ENCODE results near the gene ZRANB1.

The ZRANB1 gene

DNA sequence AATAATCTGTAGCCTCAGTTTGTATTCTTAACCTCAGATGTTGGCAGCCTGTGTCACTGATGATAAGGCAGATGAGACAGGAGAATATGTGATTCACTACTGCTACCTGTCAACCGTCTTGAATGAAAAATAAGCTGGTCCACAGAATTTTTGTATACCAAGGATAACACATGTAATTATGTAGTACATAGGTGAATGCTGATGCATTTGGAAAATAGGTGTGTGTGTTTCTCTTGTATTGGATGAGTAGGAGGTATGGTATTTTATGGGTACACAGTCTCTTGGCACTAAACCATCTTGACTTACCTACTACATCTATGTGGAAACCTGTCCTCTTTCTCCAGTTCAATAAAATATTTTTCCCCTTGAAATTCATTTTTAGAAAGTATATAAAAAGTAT lies 20.7 kb upstream of the ZRANB1 start:
- 100% methylated on average over 1 of the region's 1 CpG; no CpG with 5 or more reads in 1 of the 2 experiments for WGBS, 2 experiments (ENCODE audit: insufficient coverage in 2 of 2)
- H3K27ac ChIP-seq (ENCODE audit: low read depth, low read length, severe bottlenecking), result no peak overlapping the region
- H3K4me1 ChIP-seq (ENCODE audit: control insufficient read depth, insufficient read depth, low read length, poor library complexity, severe bottlenecking), result peaks cover 3% of the 10 kb centered on the region
- H3K9me3 ChIP-seq (ENCODE audit: control insufficient read depth, low read length), result no peaks in the 10 kb centered on the region
- peaks cover 26% of the 10 kb centered on the region for H3K36me3 ChIP-seq (ENCODE audit: control insufficient read depth, insufficient read depth, low read length)
- H3K4me3 ChIP-seq (ENCODE audit: extremely low read depth, insufficient read depth, low read length, poor library complexity, severe bottlenecking), result no peak overlapping the region

GRCh38 chr10:124923684-124924083 lies 18.2 kb upstream of the ZRANB1 start:
- Histone ChIP-seq H3K4me3 (ENCODE audit: extremely low read depth, insufficient read depth, low read length, poor library complexity, severe bottlenecking) (no peak overlapping the region), H3K4me1 (ENCODE audit: control insufficient read depth, insufficient read depth, low read length, poor library complexity, severe bottlenecking) (peaks cover 3% of the 10 kb centered on the region), H3K9me3 (ENCODE audit: control insufficient read depth, low read length) (no peaks in the 10 kb centered on the region), H3K27ac (ENCODE audit: low read depth, low read length, severe bottlenecking) (no peak overlapping the region), H3K36me3 (ENCODE audit: control insufficient read depth, insufficient read depth, low read length) (peaks cover 50% of the 10 kb centered on the region)
- WGBS, 2 experiments (ENCODE audit: insufficient coverage in 2 of 2), result 89 to 100% methylated on average over 3 to 4 of the region's 5 CpGs

DNA sequence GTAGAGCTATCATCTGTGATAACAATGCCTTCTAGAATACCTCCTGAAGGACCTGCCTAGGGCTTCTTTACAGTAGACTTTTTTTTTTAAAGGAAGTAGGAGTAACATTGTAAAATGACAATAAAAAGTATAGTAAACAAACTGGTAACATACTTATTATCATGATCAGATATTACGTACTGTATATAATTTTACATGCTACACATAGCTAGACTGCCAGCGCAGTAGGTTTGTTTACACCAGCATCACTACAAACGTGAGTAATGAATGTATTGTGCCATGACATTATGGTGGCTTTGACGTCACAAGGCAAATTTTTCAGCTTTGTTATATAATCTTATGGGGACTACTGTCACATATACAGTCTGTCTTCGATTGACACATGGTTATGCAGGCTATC lies 15.4 kb upstream of the ZRANB1 start:
- peaks cover 2% of the 10 kb centered on the region for H3K9me3 ChIP-seq (ENCODE audit: control insufficient read depth, low read length)
- H3K4me1 ChIP-seq (ENCODE audit: control insufficient read depth, insufficient read depth, low read length, poor library complexity, severe bottlenecking), result no peaks in the 10 kb centered on the region
- peaks cover 63% of the 10 kb centered on the region for H3K36me3 ChIP-seq (ENCODE audit: control insufficient read depth, insufficient read depth, low read length)
- WGBS, 2 experiments (ENCODE audit: insufficient coverage in 2 of 2), result 86% methylated on average over 3 of the region's 5 CpGs; no CpG with 5 or more reads in 1 of the 2 experiments
- no peak overlapping the region for H3K27ac ChIP-seq (ENCODE audit: low read depth, low read length, severe bottlenecking)
- no peak overlapping the region for H3K4me3 ChIP-seq (ENCODE audit: extremely low read depth, insufficient read depth, low read length, poor library complexity, severe bottlenecking)

DNA sequence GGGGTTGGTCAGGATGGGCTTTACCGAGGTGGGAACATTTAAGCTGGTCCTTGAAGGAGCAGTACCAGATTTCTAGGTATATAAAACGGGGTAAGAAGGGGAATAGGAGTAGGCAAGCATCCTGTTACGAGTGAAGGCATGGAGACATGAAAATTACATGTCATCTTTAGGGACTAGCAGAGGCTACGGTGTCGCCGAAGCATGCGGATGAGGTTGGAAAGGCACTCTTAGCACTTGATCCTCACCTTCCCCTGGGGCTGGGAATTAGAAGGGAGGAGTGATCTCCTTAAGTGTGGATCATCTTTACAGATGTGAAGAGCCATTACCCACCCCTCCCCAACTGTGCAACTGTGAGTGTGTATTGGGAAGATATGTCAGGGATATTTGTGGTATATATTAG lies 13.8 kb upstream of the ZRANB1 start:
- Histone ChIP-seq H3K4me3 (ENCODE audit: extremely low read depth, insufficient read depth, low read length, poor library complexity, severe bottlenecking) (no peak overlapping the region), H3K27ac (ENCODE audit: low read depth, low read length, severe bottlenecking) (no peak overlapping the region), H3K9me3 (ENCODE audit: control insufficient read depth, low read length) (peaks cover 5% of the 10 kb centered on the region), H3K36me3 (ENCODE audit: control insufficient read depth, insufficient read depth, low read length) (peaks cover 57% of the 10 kb centered on the region), H3K4me1 (ENCODE audit: control insufficient read depth, insufficient read depth, low read length, poor library complexity, severe bottlenecking) (no peaks in the 10 kb centered on the region)
- WGBS, 2 experiments (ENCODE audit: insufficient coverage in 2 of 2), result 89 to 100% methylated on average over 2 to 3 of the region's 7 CpGs

DNA sequence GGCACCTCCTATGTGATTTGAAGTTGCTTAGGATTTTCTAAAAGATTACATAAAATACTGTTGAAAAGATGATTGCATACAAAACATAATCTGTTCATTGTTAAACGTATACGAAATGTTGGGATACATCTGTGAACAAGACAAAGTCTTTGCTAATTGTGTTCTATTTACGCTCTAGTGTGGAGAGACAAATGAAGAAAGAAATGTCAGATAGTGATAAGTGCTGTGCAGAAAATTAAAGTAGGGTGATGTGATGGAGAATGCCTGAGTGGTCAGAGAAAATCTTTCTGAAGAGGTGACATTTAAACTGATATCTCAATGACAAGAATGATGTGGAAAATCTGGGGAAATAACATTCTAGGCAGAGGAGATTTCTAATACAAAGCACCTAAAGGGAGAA lies 13.4 kb upstream of the ZRANB1 start:
- Histone ChIP-seq H3K4me3 (ENCODE audit: extremely low read depth, insufficient read depth, low read length, poor library complexity, severe bottlenecking) (no peak overlapping the region), H3K9me3 (ENCODE audit: control insufficient read depth, low read length) (peaks cover 5% of the 10 kb centered on the region), H3K4me1 (ENCODE audit: control insufficient read depth, insufficient read depth, low read length, poor library complexity, severe bottlenecking) (no peaks in the 10 kb centered on the region), H3K27ac (ENCODE audit: low read depth, low read length, severe bottlenecking) (no peak overlapping the region), H3K36me3 (ENCODE audit: control insufficient read depth, insufficient read depth, low read length) (peaks cover 54% of the 10 kb centered on the region)
- WGBS, 2 experiments (ENCODE audit: insufficient coverage in 2 of 2), result 96 to 100% methylated on average over 3 of the region's 3 CpGs

DNA sequence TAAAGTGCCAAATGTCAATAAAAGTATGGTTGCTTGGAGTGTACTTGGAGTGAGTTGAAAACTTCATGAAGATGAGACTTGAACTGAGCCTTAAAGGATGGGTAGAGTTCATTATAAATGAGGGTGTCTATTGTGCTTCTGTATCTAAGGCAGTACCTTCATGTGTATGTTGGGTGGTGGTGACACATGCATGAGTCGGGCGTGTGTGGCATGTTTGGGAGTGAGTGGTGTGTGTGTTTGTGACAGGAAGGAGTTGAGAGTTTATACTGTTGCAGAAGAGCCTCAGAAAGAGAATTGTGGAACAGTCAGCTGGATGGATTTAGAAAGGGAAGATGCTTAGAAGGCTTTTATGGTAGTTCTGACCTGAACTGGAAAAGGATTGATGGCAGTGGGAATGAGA lies 6.0 kb upstream of the ZRANB1 start:
- WGBS, 2 experiments (ENCODE audit: insufficient coverage in 2 of 2), result 89 to 95% methylated on average over 2 of the region's 2 CpGs
- H3K9me3 ChIP-seq (ENCODE audit: control insufficient read depth, low read length), result peaks cover 5% of the 10 kb centered on the region
- H3K4me3 ChIP-seq (ENCODE audit: extremely low read depth, insufficient read depth, low read length, poor library complexity, severe bottlenecking), result no peak overlapping the region
- H3K27ac ChIP-seq (ENCODE audit: low read depth, low read length, severe bottlenecking), result no peak overlapping the region
- peaks cover 16% of the 10 kb centered on the region for H3K36me3 ChIP-seq (ENCODE audit: control insufficient read depth, insufficient read depth, low read length)
- H3K4me1 ChIP-seq (ENCODE audit: control insufficient read depth, insufficient read depth, low read length, poor library complexity, severe bottlenecking), result no peaks in the 10 kb centered on the region

DNA sequence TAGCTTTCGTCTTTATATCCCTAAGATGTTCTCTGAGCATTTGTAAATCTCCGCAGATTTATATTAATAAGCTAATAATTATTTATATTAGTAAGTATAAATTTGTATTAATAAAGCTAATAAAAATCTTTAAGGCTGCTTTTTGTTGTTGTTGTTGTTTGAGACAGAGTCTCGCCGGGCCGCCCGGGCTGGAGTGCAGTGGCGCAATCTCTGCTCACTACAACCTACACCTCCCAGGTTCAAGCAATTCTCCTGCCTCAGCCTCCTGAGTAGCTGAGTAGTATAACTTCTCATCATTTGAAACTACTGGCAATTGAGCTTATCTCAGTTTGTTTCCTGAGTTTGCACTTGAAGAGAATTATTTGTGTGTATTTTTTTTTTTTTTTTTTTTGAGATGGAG lies 5.1 kb upstream of the ZRANB1 start:
- no CpG with 5 or more reads among the region's 7 CpGs for WGBS, 2 experiments (ENCODE audit: insufficient coverage in 2 of 2)

GRCh38 chr10:124939290-124939689 lies 2.6 kb upstream of the ZRANB1 start:
- Histone ChIP-seq H3K4me3 (ENCODE audit: extremely low read depth, insufficient read depth, low read length, poor library complexity, severe bottlenecking) (no peak overlapping the region), H3K27ac (ENCODE audit: low read depth, low read length, severe bottlenecking) (no peak overlapping the region), H3K36me3 (ENCODE audit: control insufficient read depth, insufficient read depth, low read length) (peaks cover 11% of the 10 kb centered on the region), H3K9me3 (ENCODE audit: control insufficient read depth, low read length) (no peaks in the 10 kb centered on the region), H3K4me1 (ENCODE audit: control insufficient read depth, insufficient read depth, low read length, poor library complexity, severe bottlenecking) (peaks cover 12% of the 10 kb centered on the region)
- no CpG with 5 or more reads among the region's 1 CpG for WGBS, 2 experiments (ENCODE audit: insufficient coverage in 2 of 2)

More for the DNA sequence above, 5.1 kb upstream of the ZRANB1 start:
- H3K9me3 ChIP-seq (ENCODE audit: control insufficient read depth, low read length), result peaks cover 1% of the 10 kb centered on the region
- H3K4me1 ChIP-seq (ENCODE audit: control insufficient read depth, insufficient read depth, low read length, poor library complexity, severe bottlenecking), result no peaks in the 10 kb centered on the region
- H3K27ac ChIP-seq (ENCODE audit: low read depth, low read length, severe bottlenecking), result no peak overlapping the region
- no peak overlapping the region for H3K4me3 ChIP-seq (ENCODE audit: extremely low read depth, insufficient read depth, low read length, poor library complexity, severe bottlenecking)
- H3K36me3 ChIP-seq (ENCODE audit: control insufficient read depth, insufficient read depth, low read length), result peaks cover 7% of the 10 kb centered on the region

DNA sequence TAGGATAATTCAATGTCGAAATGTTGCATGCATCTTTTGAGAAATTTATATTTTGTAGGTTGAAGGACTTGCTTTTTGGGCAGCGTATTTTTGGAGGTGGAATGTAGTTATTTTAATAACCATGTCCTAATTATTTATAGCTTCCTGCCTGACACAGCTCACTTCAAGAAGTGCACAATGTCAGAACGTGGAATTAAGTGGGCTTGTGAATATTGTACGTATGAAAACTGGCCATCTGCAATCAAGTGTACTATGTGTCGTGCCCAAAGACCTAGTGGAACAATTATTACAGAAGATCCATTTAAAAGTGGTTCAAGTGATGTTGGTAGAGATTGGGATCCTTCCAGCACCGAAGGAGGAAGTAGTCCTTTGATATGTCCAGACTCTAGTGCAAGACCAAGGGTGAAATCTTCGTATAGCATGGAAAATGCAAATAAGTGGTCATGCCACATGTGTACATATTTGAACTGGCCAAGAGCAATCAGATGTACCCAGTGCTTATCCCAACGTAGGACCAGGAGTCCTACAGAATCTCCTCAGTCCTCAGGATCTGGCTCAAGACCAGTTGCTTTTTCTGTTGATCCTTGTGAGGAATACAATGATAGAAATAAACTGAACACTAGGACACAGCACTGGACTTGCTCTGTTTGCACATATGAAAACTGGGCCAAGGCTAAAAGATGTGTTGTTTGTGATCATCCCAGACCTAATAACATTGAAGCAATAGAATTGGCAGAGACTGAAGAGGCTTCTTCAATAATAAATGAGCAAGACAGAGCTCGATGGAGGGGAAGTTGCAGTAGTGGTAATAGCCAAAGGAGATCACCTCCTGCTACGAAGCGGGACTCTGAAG lies 620 bp downstream of the ZRANB1 start:
- Histone ChIP-seq H3K27ac (ENCODE audit: low read depth, low read length, severe bottlenecking) (no peak overlapping the region), H3K9me3 (ENCODE audit: control insufficient read depth, low read length) (no peaks in the 10 kb centered on the region), H3K4me3 (ENCODE audit: extremely low read depth, insufficient read depth, low read length, poor library complexity, severe bottlenecking) (no peak overlapping the region), H3K4me1 (ENCODE audit: control insufficient read depth, insufficient read depth, low read length, poor library complexity, severe bottlenecking) (peaks cover 12% of the 10 kb centered on the region), H3K36me3 (ENCODE audit: control insufficient read depth, insufficient read depth, low read length) (peaks cover 21% of the 10 kb centered on the region)
- 96 to 97% methylated on average over 6 to 7 of the region's 11 CpGs for WGBS, 2 experiments (ENCODE audit: insufficient coverage in 2 of 2)

- Histone ChIP-seq H3K9me3 (ENCODE audit: control insufficient read depth, low read length) (no peaks in the 10 kb centered on the region), H3K36me3 (ENCODE audit: control insufficient read depth, insufficient read depth, low read length) (peaks cover 31% of the 10 kb centered on the region), H3K4me3 (ENCODE audit: extremely low read depth, insufficient read depth, low read length, poor library complexity, severe bottlenecking) (no peak overlapping the region), H3K27ac (ENCODE audit: low read depth, low read length, severe bottlenecking) (no peak overlapping the region), H3K4me1 (ENCODE audit: control insufficient read depth, insufficient read depth, low read length, poor library complexity, severe bottlenecking) (peaks cover 12% of the 10 kb centered on the region)
- WGBS, 2 experiments (ENCODE audit: insufficient coverage in 2 of 2), result 88 to 94% methylated on average over 6 of the region's 9 CpGs
Observed at GRCh38 chr10:124943301-124944092, 1.6 kb downstream of the ZRANB1 start.

All from mesodermal cell (in vitro differentiated cells).